Measurements from ENCODE around the gene VWC2.
"Not testable (repeated sequence)": the region's sequence is repeated elsewhere in the genome, so short reads cannot be mapped to it uniquely, and the experiment has no call there.

VWC2 gene

GRCh38 chr7:49845626-49846025 lies 72.2 kb downstream of the VWC2 start:
- Mint-ChIP-seq H3K36me3 (ENCODE audit: low read depth) (no peaks in the 10 kb centered on the region), H3K27ac (no peak overlapping the region), H3K27me3 (ENCODE audit: low read depth) (peaks cover 14% of the 10 kb centered on the region), H3K4me3 (no peak overlapping the region), H3K4me1 (peaks cover 9% of the 10 kb centered on the region), H3K9me3 (no peaks in the 10 kb centered on the region)
- TF ChIP-seq, protein P1, sequence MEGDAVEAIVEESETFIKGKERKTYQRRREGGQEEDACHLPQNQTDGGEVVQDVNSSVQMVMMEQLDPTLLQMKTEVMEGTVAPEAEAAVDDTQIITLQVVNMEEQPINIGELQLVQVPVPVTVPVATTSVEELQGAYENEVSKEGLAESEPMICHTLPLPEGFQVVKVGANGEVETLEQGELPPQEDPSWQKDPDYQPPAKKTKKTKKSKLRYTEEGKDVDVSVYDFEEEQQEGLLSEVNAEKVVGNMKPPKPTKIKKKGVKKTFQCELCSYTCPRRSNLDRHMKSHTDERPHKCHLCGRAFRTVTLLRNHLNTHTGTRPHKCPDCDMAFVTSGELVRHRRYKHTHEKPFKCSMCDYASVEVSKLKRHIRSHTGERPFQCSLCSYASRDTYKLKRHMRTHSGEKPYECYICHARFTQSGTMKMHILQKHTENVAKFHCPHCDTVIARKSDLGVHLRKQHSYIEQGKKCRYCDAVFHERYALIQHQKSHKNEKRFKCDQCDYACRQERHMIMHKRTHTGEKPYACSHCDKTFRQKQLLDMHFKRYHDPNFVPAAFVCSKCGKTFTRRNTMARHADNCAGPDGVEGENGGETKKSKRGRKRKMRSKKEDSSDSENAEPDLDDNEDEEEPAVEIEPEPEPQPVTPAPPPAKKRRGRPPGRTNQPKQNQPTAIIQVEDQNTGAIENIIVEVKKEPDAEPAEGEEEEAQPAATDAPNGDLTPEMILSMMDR (IDR thresholded peaks at IDR 0.05; ENCODE audit: unreplicated experiment in 3 of 3): no peak

GRCh38 chr7:49848211-49848841 lies 74.9 kb downstream of the VWC2 start:
- H3K9me3 Mint-ChIP-seq: no peaks in the 10 kb centered on the region
- H3K27ac Mint-ChIP-seq: no peak overlapping the region
- H3K4me3 Mint-ChIP-seq: no peak overlapping the region
- H3K4me1 Mint-ChIP-seq: peaks cover 13% of the 10 kb centered on the region
- H3K27me3 Mint-ChIP-seq (ENCODE audit: low read depth): peaks cover 28% of the 10 kb centered on the region
- TF ChIP-seq, protein P1 (IDR thresholded peaks at IDR 0.05; ENCODE audit: unreplicated experiment in 3 of 3): no peak
- no peaks in the 10 kb centered on the region for H3K36me3 Mint-ChIP-seq (ENCODE audit: low read depth)

DNA sequence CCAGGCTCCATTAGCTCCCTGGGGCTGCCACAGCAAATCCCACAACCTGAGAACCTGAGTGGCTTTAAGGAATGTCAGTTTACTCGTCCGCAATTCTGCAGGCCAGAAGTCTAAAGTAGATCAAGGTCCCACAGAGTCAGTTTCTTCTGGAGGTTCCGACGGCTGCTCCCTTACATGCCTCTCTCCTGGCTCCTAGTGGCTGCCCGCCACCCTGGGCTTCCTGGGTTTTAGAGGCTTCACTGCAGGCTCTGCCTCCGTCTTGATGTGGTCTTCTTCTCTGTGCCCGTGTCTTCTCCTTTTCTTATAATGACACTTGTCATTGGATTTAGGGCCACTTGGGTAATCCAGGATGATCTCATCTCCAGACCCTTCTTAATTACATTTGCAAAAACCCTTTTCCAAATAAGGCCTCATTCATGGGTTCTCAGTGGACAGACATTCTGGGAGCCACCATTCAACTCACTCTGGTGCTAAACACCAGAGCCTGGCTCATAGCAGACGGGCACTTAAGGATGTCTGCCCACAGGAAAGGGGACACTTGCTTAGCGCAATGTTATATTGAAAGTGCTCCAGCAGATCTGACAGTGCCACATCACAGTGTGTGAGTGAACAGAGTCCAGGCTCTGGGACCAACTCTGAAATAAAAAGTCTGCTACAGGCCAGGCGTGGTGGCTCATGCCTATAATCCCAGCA lies 77.6 kb downstream of the VWC2 start:
- H3K4me3 Mint-ChIP-seq: no peak overlapping the region
- no peak overlapping the region for H3K27ac Mint-ChIP-seq
- H3K4me1 Mint-ChIP-seq: peaks cover 8% of the 10 kb centered on the region
- H3K36me3 Mint-ChIP-seq (ENCODE audit: low read depth): no peaks in the 10 kb centered on the region
- peaks cover 28% of the 10 kb centered on the region for H3K27me3 Mint-ChIP-seq (ENCODE audit: low read depth)
- TF ChIP-seq, protein P1 (IDR thresholded peaks at IDR 0.05; ENCODE audit: unreplicated experiment in 3 of 3): peak; percentile 32 to 34 (median 33)
- H3K9me3 Mint-ChIP-seq: no peaks in the 10 kb centered on the region

- not testable (repeated sequence) for H3K9me3 Mint-ChIP-seq; H3K36me3 Mint-ChIP-seq (ENCODE audit: low read depth); H3K4me1 Mint-ChIP-seq; H3K4me3 Mint-ChIP-seq; H3K27ac Mint-ChIP-seq
- H3K27me3 Mint-ChIP-seq (ENCODE audit: low read depth): peaks cover 28% of the 10 kb centered on the region
Measured at GRCh38 chr7:49851614-49851934, 78.1 kb downstream of the VWC2 start.

GRCh38 chr7:49852619-49853462 lies 79.4 kb downstream of the VWC2 start:
- Mint-ChIP-seq H3K9me3 (peaks cover 4% of the 10 kb centered on the region), H3K4me3 (no peak overlapping the region), H3K36me3 (ENCODE audit: low read depth) (no peaks in the 10 kb centered on the region), H3K27me3 (ENCODE audit: low read depth) (peaks cover 26% of the 10 kb centered on the region), H3K4me1 (peaks cover 4% of the 10 kb centered on the region), H3K27ac (no peak overlapping the region)
- TF ChIP-seq, protein P1 (IDR thresholded peaks at IDR 0.05; ENCODE audit: unreplicated experiment in 3 of 3): peak; percentile 84 to 93 (median 86)

GRCh38 chr7:49855281-49855980 lies 82.0 kb downstream of the VWC2 start:
- H3K36me3 Mint-ChIP-seq (ENCODE audit: low read depth): no peaks in the 10 kb centered on the region
- no peak overlapping the region for H3K27ac Mint-ChIP-seq
- H3K4me1 Mint-ChIP-seq: peaks cover 4% of the 10 kb centered on the region
- no peak overlapping the region for H3K4me3 Mint-ChIP-seq
- TF ChIP-seq, protein P1 (IDR thresholded peaks at IDR 0.05; ENCODE audit: unreplicated experiment in 3 of 3): no peak
- peaks cover 18% of the 10 kb centered on the region for H3K27me3 Mint-ChIP-seq (ENCODE audit: low read depth)
- H3K9me3 Mint-ChIP-seq: peaks cover 6% of the 10 kb centered on the region
